HepG2 (cell line): ENCODE results near the gene LSS. TPM values are rescaled to one million over a fixed set of nuclear protein-coding genes. Genes with fewer than 3 reads are reported as not detected.

Experiments
- ARID5B ChIP-seq: IDR thresholded peaks from 2 replicates; pipeline ENCODE4 v1.4.0; 2020; ENCODE audit warnings: mild to moderate bottlenecking, missing genetic modification reagents
- CHD2 ChIP-seq: IDR thresholded peaks from 2 replicates; pipeline ENCODE4 v1.6.1; 2011; ENCODE audit warnings: low read depth, low read length, improper control_type of control experiment
- GRHL1 ChIP-seq: sonication (generic); formaldehyde crosslinking; conservative IDR thresholded peaks from 2 replicates; pipeline ENCODE4 v1.8.0; 2022; ENCODE audit warnings: missing genetic modification reagents
- KMT2B ChIP-seq: IDR thresholded peaks from 2 replicates; pipeline ENCODE4 v1.6.1; 2016; ENCODE audit warnings: missing genetic modification reagents, missing compliant biosample characterization
- SALL1 ChIP-seq: sonication (generic); formaldehyde crosslinking; IDR thresholded peaks from 2 replicates; pipeline ENCODE4 v1.8.0; 2022; ENCODE audit warnings: mild to moderate bottlenecking, missing genetic modification reagents
- STAG1 ChIP-seq: sonication (generic); formaldehyde crosslinking; IDR thresholded peaks from 2 replicates; pipeline ENCODE4 v1.4.0; 2020; ENCODE audit warnings: missing genetic modification reagents
- ZNF263 ChIP-seq: sonication (generic); formaldehyde crosslinking; IDR thresholded peaks from 2 replicates; pipeline ENCODE4 v1.4.0; 2020; ENCODE audit warnings: missing genetic modification reagents
- ZNF598 ChIP-seq: sonication (generic); formaldehyde crosslinking; IDR thresholded peaks from 2 replicates; pipeline ENCODE4 v1.5.1; 2020; ENCODE audit warnings: mild to moderate bottlenecking, missing genetic modification reagents, borderline replicate concordance
- ZNF883 ChIP-seq: sonication (generic); formaldehyde crosslinking; IDR thresholded peaks from 2 replicates; pipeline ENCODE4 v1.5.1; 2020; ENCODE audit warnings: mild to moderate bottlenecking, missing genetic modification reagents; ENCODE audit errors: not compliant biosample characterization
- polyA plus RNA-seq, 8 experiments: library from polyadenylated mRNA; depleted of rRNA in 3 of 8; stranded (reverse) in 7 of 8; unstranded in 1 of 8; fragments of >200 nt; fragmentation: Illumina TruSeq in 4 of 8; extraction: Trizol in 4 of 8; gene quantifications; 2 replicates each; pipeline versions ENCODE4 v1.2.1 to v1.2.3, GENCODE V29; 2011 to 2016; ENCODE audit warnings: low read depth in 4 of 8, missing spikeins in 1 of 8, mixed read lengths in 1 of 8; ENCODE audit not compliant: insufficient read depth in 1 of 8
- total RNA-seq, 5 experiments: library from RNA; depleted of rRNA; stranded (reverse); fragments of >200 nt; fragmentation: Illumina TruSeq; extraction: Trizol; gene quantifications; 2 replicates each; pipeline ENCODE4 v1.2.3, GENCODE V29; 2016; ENCODE audit warnings: low read depth in 1 of 5
- TF ChIP-seq, protein P1 (sequence below): sonication (generic); formaldehyde crosslinking; IDR thresholded peaks from 2 replicates; pipeline ENCODE4 v1.4.0; 2020; ENCODE audit warnings: missing genetic modification reagents
- TF ChIP-seq, protein P2 (sequence below): sonication (generic); formaldehyde crosslinking; IDR thresholded peaks from 2 replicates; pipeline ENCODE4 v1.5.1; 2020; ENCODE audit warnings: mild to moderate bottlenecking, missing genetic modification reagents, borderline replicate concordance

The LSS gene
- total and polyA plus RNA-seq, 2 of the 13 experiments (the other 11 are each of a cell fraction or from before 2014, with no cell fraction given): 72.6 to 113 TPM

DNA sequence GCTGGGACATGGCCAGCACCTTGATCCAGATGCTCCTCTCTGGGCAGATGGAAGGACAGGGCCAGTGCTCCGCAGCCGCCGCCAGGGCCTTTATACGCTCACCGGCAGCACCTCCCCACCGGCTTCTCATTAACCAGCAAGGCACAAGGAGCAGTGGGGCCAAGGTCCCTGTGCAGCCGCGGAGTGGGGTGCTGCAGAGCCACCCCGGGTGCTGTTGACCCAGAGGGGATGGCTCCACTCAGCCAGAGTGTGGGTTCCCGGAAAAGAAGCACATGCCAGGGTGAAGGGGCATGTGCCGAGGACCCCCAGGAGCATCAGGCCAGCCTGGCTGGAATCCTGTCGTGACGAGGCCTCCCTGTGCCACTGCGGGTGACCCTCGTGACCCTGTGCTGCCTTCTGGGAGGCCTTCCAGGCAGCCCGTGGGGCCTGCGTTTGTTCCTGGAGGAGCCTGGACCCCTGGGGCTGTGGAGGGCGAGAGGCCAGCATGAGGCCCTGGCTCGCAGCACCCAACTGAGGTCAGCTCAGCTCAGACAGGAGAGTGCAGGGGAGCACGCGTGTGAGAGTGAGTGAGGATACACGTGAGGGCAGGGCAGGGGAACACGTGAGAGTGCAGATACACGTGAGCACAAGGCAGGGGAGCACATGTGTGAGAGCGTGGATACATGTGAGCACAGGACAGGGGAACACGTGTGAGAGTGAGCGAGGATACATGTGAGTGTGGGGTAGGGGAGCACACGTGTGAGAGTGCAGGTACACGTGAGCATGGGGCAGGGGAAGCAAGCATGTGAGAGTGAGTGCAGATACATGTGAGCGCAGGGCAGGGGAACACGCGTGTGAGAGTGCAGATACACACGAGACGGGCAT lies 72.8 kb downstream of the LSS start, which contains the start of gene FTCD (continued):
- TF ChIP-seq GRHL1 (CRISPR knock-in tag): no peak
- peak; percentile 69 for TF ChIP-seq SALL1 (CRISPR knock-in tag)
- no peak for TF ChIP-seq CHD2
- TF ChIP-seq ZNF883 (CRISPR knock-in tag): peak; percentile 27
- peak; percentile 50 for TF ChIP-seq ARID5B (CRISPR knock-in tag)
- TF ChIP-seq STAG1: no peak
- no peak; the same call in 1 of the 2 replicates for TF ChIP-seq ZNF598 (CRISPR knock-in tag)
- TF ChIP-seq KMT2B (CRISPR knock-in tag): no peak; the same call in 1 of the 2 replicates
- TF ChIP-seq, protein P1, sequence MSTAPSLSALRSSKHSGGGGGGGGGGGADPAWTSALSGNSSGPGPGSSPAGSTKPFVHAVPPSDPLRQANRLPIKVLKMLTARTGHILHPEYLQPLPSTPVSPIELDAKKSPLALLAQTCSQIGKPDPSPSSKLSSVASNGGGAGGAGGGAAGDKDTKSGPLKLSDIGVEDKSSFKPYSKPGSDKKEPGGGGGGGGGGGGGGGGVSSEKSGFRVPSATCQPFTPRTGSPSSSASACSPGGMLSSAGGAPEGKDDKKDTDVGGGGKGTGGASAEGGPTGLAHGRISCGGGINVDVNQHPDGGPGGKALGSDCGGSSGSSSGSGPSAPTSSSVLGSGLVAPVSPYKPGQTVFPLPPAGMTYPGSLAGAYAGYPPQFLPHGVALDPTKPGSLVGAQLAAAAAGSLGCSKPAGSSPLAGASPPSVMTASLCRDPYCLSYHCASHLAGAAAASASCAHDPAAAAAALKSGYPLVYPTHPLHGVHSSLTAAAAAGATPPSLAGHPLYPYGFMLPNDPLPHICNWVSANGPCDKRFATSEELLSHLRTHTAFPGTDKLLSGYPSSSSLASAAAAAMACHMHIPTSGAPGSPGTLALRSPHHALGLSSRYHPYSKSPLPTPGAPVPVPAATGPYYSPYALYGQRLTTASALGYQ (CRISPR knock-in tag): no peak
- TF ChIP-seq, protein P2, sequence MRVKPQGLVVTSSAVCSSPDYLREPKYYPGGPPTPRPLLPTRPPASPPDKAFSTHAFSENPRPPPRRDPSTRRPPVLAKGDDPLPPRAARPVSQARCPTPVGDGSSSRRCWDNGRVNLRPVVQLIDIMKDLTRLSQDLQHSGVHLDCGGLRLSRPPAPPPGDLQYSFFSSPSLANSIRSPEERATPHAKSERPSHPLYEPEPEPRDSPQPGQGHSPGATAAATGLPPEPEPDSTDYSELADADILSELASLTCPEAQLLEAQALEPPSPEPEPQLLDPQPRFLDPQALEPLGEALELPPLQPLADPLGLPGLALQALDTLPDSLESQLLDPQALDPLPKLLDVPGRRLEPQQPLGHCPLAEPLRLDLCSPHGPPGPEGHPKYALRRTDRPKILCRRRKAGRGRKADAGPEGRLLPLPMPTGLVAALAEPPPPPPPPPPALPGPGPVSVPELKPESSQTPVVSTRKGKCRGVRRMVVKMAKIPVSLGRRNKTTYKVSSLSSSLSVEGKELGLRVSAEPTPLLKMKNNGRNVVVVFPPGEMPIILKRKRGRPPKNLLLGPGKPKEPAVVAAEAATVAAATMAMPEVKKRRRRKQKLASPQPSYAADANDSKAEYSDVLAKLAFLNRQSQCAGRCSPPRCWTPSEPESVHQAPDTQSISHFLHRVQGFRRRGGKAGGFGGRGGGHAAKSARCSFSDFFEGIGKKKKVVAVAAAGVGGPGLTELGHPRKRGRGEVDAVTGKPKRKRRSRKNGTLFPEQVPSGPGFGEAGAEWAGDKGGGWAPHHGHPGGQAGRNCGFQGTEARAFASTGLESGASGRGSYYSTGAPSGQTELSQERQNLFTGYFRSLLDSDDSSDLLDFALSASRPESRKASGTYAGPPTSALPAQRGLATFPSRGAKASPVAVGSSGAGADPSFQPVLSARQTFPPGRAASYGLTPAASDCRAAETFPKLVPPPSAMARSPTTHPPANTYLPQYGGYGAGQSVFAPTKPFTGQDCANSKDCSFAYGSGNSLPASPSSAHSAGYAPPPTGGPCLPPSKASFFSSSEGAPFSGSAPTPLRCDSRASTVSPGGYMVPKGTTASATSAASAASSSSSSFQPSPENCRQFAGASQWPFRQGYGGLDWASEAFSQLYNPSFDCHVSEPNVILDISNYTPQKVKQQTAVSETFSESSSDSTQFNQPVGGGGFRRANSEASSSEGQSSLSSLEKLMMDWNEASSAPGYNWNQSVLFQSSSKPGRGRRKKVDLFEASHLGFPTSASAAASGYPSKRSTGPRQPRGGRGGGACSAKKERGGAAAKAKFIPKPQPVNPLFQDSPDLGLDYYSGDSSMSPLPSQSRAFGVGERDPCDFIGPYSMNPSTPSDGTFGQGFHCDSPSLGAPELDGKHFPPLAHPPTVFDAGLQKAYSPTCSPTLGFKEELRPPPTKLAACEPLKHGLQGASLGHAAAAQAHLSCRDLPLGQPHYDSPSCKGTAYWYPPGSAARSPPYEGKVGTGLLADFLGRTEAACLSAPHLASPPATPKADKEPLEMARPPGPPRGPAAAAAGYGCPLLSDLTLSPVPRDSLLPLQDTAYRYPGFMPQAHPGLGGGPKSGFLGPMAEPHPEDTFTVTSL: 0 out of 2 replicates have a peak, but pooled peaks have one; percentile 58
- TF ChIP-seq ZNF263 (CRISPR knock-in tag): peak; percentile 86
